ENCODE data around the gene CPED1.

Gene CPED1

GRCh38 chr7:121197455-121197854 is 208.9 kb downstream of the CPED1 start:
- TF ChIP-seq EZH2 (optimal IDR thresholded peaks at IDR 0.05; ENCODE audit: low read depth, low read length) (no peak), CTCF (IDR thresholded peaks at IDR 0.05; ENCODE audit: low read length) (no peak), EZH2phosphoT487 (IDR thresholded peaks at IDR 0.05; ENCODE audit: low read length) (no peak)
- Histone ChIP-seq H3K27me3 (replicated peaks; ENCODE audit: insufficient read depth, low read length) (no peaks in the 10 kb centered on the region), H3K79me2 (ENCODE audit: low read length) (no peaks in the 10 kb centered on the region), H3F3A (ENCODE audit: insufficient read depth, low read length) (no peaks in the 10 kb centered on the region), H3K9me3 (replicated peaks; ENCODE audit: insufficient read depth, low read length) (no peaks in the 10 kb centered on the region), H3K4me1 (ENCODE audit: low read length) (peaks cover 9% of the 10 kb centered on the region; the same call in 1 of the 2 replicates), H3K4me3 (ENCODE audit: low read length) (no peak overlapping the region), H3K9me2 (replicated peaks; ENCODE audit: insufficient read depth, low read length) (no peaks in the 10 kb centered on the region; the same call in 1 of the 2 replicates), H3K27ac (ENCODE audit: low read length) (no peak overlapping the region), H4K20me1 (ENCODE audit: insufficient read depth, low read length) (no peaks in the 10 kb centered on the region), H3K4me2 (ENCODE audit: low read depth, low read length) (no peak overlapping the region), H3K36me3 (replicated peaks; ENCODE audit: insufficient read depth, low read length) (no peaks in the 10 kb centered on the region), H3K9ac (ENCODE audit: low read length) (no peak overlapping the region), H2AFZ (ENCODE audit: low read length) (no peak overlapping the region)
- no peak for DNase-seq

- no peak overlapping the region for H3K9ac ChIP-seq (ENCODE audit: low read length)
- no peaks in the 10 kb centered on the region for H3K79me2 ChIP-seq (ENCODE audit: low read length)
- H3K36me3 ChIP-seq (replicated peaks; ENCODE audit: insufficient read depth, low read length) = no peaks in the 10 kb centered on the region
- H3K9me2 ChIP-seq (replicated peaks; ENCODE audit: insufficient read depth, low read length) = no peaks in the 10 kb centered on the region; the same call in 1 of the 2 replicates
- H4K20me1 ChIP-seq (ENCODE audit: insufficient read depth, low read length) = no peaks in the 10 kb centered on the region
- H3K4me3 ChIP-seq (ENCODE audit: low read length) = no peak overlapping the region
- no peak for DNase-seq
- H3K4me2 ChIP-seq (ENCODE audit: low read depth, low read length) = no peak overlapping the region
- H3K4me1 ChIP-seq (ENCODE audit: low read length) = peaks cover 9% of the 10 kb centered on the region; the same call in 1 of the 2 replicates
- no peak overlapping the region for H3K27ac ChIP-seq (ENCODE audit: low read length)
- no peaks in the 10 kb centered on the region for H3F3A ChIP-seq (ENCODE audit: insufficient read depth, low read length)
- TF ChIP-seq EZH2 (optimal IDR thresholded peaks at IDR 0.05; ENCODE audit: low read depth, low read length) (no peak), CTCF (IDR thresholded peaks at IDR 0.05; ENCODE audit: low read length) (no peak)
- no peak overlapping the region for H2AFZ ChIP-seq (ENCODE audit: low read length)
- no peaks in the 10 kb centered on the region for H3K9me3 ChIP-seq (replicated peaks; ENCODE audit: insufficient read depth, low read length)
- no peaks in the 10 kb centered on the region for H3K27me3 ChIP-seq (replicated peaks; ENCODE audit: insufficient read depth, low read length)
Observed at GRCh38 chr7:121198502-121198901, 210.0 kb downstream of the CPED1 start.

GRCh38 chr7:121202125-121202524 is 213.6 kb downstream of the CPED1 start:
- Histone ChIP-seq H3K9me2 (replicated peaks; ENCODE audit: insufficient read depth, low read length) (no peaks in the 10 kb centered on the region), H3K4me1 (ENCODE audit: low read length) (peaks cover 9% of the 10 kb centered on the region; the same call in 1 of the 2 replicates), H3K36me3 (replicated peaks; ENCODE audit: insufficient read depth, low read length) (no peaks in the 10 kb centered on the region; the same call in 1 of the 2 replicates), H4K20me1 (ENCODE audit: insufficient read depth, low read length) (no peaks in the 10 kb centered on the region), H3K79me2 (ENCODE audit: low read length) (no peaks in the 10 kb centered on the region), H3K9ac (ENCODE audit: low read length) (no peak overlapping the region), H3K27me3 (replicated peaks; ENCODE audit: insufficient read depth, low read length) (no peaks in the 10 kb centered on the region), H3K27ac (ENCODE audit: low read length) (no peak overlapping the region), H3F3A (ENCODE audit: insufficient read depth, low read length) (no peaks in the 10 kb centered on the region), H2AFZ (ENCODE audit: low read length) (no peak overlapping the region), H3K4me2 (ENCODE audit: low read depth, low read length) (no peak overlapping the region), H3K4me3 (ENCODE audit: low read length) (no peak overlapping the region), H3K9me3 (replicated peaks; ENCODE audit: insufficient read depth, low read length) (no peaks in the 10 kb centered on the region)
- DNase-seq = no peak
- TF ChIP-seq EZH2 (optimal IDR thresholded peaks at IDR 0.05; ENCODE audit: low read depth, low read length) (no peak), EZH2phosphoT487 (IDR thresholded peaks at IDR 0.05; ENCODE audit: low read length) (no peak), CTCF (IDR thresholded peaks at IDR 0.05; ENCODE audit: low read length) (no peak)
